ENCODE data around the gene AEBP1. TPM values are rescaled to one million over a fixed set of nuclear protein-coding genes. Genes with fewer than 3 reads are reported as not detected.

AEBP1 gene
- total RNA-seq, 1 experiment from 2014 or later: 0.54 TPM

GRCh38 chr7:44159824-44160630, 55.9 kb downstream of the AEBP1 start:
- no peak overlapping the region for H3K4me3 Mint-ChIP-seq (ENCODE audit: unreplicated experiment)

DNA sequence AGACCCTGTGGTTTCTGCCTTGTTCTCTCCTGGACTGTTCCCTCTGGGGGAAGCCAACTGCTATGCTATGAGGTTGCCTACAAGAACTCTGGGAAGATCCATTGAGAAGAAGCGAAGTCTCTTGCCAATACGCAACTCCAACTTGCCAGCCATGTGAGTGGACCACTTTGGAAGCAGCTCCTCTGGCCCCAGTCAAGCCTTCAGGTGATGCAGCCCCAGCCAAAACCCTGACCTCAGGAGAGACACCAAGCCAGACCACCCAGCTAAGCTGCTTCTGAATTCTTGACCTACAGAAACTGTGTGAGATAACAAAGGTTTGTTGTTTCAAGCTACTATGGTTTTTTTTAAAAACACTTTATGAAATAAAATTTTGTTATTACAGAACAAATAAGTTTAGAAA, 57.2 kb downstream of the AEBP1 start:
- Histone ChIP-seq H3K27me3 (replicated peaks; ENCODE audit: control insufficient read depth, insufficient read depth, low read length) (no peaks in the 10 kb centered on the region), H3K36me3 (ENCODE audit: control insufficient read depth, insufficient read depth, low read length) (no peaks in the 10 kb centered on the region), H3K4me3 (ENCODE audit: low read depth, low read length) (no peak overlapping the region), H3K4me1 (no peaks in the 10 kb centered on the region), H3K9me3 (no peaks in the 10 kb centered on the region)
- BruUV-seq (replicated peaks): no TSS peak
- H3K27me3 Mint-ChIP-seq (ENCODE audit: insufficient read depth, unreplicated experiment): peaks cover 11% of the 10 kb centered on the region
- CTCF ChIA-PET: no interaction called here
- intact Hi-C loops (cut with micrococcal nuclease; ENCODE audit: unreplicated experiment): no loop called here
- DNase-seq: no peak
- no peaks in the 10 kb centered on the region for H3K9me3 Mint-ChIP-seq (ENCODE audit: unreplicated experiment)
- TF ChIP-seq, protein P1, sequence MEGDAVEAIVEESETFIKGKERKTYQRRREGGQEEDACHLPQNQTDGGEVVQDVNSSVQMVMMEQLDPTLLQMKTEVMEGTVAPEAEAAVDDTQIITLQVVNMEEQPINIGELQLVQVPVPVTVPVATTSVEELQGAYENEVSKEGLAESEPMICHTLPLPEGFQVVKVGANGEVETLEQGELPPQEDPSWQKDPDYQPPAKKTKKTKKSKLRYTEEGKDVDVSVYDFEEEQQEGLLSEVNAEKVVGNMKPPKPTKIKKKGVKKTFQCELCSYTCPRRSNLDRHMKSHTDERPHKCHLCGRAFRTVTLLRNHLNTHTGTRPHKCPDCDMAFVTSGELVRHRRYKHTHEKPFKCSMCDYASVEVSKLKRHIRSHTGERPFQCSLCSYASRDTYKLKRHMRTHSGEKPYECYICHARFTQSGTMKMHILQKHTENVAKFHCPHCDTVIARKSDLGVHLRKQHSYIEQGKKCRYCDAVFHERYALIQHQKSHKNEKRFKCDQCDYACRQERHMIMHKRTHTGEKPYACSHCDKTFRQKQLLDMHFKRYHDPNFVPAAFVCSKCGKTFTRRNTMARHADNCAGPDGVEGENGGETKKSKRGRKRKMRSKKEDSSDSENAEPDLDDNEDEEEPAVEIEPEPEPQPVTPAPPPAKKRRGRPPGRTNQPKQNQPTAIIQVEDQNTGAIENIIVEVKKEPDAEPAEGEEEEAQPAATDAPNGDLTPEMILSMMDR (IDR thresholded peaks at IDR 0.05; ENCODE audit: insufficient read depth in 1 of 2, low read depth in 1 of 2, low read length in 1 of 2, severe bottlenecking in 1 of 2, unreplicated experiment in 1 of 2): no peak
- POLR2A ChIA-PET: no interaction called here
- H3K36me3 Mint-ChIP-seq (ENCODE audit: insufficient read depth, unreplicated experiment): no peaks in the 10 kb centered on the region
- no peak overlapping the region for H3K4me3 Mint-ChIP-seq (ENCODE audit: unreplicated experiment)
- H3K4me1 Mint-ChIP-seq (ENCODE audit: low read depth, unreplicated experiment): peaks cover 4% of the 10 kb centered on the region
- no peak overlapping the region for H3K27ac Mint-ChIP-seq (ENCODE audit: unreplicated experiment)

More at GRCh38 chr7:44159824-44160630, 55.9 kb downstream of the AEBP1 start:
- ChIA-PET POLR2A (no interaction called here), CTCF (no interaction called here)
- Mint-ChIP-seq H3K4me1 (ENCODE audit: low read depth, unreplicated experiment) (peaks cover 4% of the 10 kb centered on the region), H3K27me3 (ENCODE audit: insufficient read depth, unreplicated experiment) (peaks cover 8% of the 10 kb centered on the region), H3K36me3 (ENCODE audit: insufficient read depth, unreplicated experiment) (no peaks in the 10 kb centered on the region), H3K27ac (ENCODE audit: unreplicated experiment) (no peak overlapping the region), H3K9me3 (ENCODE audit: unreplicated experiment) (no peaks in the 10 kb centered on the region)
- no peaks in the 10 kb centered on the region for H3K4me1 ChIP-seq
- no peaks in the 10 kb centered on the region for H3K9me3 ChIP-seq
- H3K36me3 ChIP-seq (ENCODE audit: control insufficient read depth, insufficient read depth, low read length): no peaks in the 10 kb centered on the region
- no peak for DNase-seq
- no peaks in the 10 kb centered on the region for H3K27me3 ChIP-seq (replicated peaks; ENCODE audit: control insufficient read depth, insufficient read depth, low read length)
- no peak overlapping the region for H3K4me3 ChIP-seq (ENCODE audit: low read depth, low read length)
- BruUV-seq (replicated peaks): no TSS peak
- intact Hi-C loops (cut with micrococcal nuclease; ENCODE audit: unreplicated experiment): no loop called here
- TF ChIP-seq, protein P1 (IDR thresholded peaks at IDR 0.05; ENCODE audit: insufficient read depth in 1 of 2, low read depth in 1 of 2, low read length in 1 of 2, severe bottlenecking in 1 of 2, unreplicated experiment in 1 of 2): no peak

DNA sequence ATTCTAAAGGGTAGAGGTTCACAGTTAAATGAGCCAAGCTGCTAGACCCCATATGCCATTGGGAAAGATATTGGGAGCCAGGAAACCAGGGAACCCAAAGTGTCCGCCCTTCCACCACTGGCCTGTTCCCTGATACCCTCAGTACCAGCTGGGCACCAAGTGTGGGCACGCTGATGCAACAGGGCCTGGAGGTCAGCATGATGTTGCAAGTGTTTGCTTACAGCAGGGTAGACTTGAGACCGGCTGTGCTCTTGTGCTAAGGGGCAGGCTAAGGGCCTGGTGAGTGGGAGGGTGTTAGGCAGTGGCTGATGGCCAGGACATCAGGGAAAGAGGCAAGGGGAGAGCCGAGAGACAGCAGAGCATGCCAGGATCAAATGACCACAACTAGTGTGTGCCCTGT, 58.0 kb downstream of the AEBP1 start:
- DNase-seq: peak in 1 of 2 experiments; percentile 26
- Histone ChIP-seq H3K9me3 (no peaks in the 10 kb centered on the region), H3K27me3 (replicated peaks; ENCODE audit: control insufficient read depth, insufficient read depth, low read length) (no peaks in the 10 kb centered on the region), H3K4me1 (no peaks in the 10 kb centered on the region), H3K36me3 (ENCODE audit: control insufficient read depth, insufficient read depth, low read length) (no peaks in the 10 kb centered on the region), H3K4me3 (ENCODE audit: low read depth, low read length) (no peak overlapping the region)
- intact Hi-C loops (cut with micrococcal nuclease; ENCODE audit: unreplicated experiment): no loop called here
- Mint-ChIP-seq H3K27me3 (ENCODE audit: insufficient read depth, unreplicated experiment) (peaks cover 11% of the 10 kb centered on the region), H3K9me3 (ENCODE audit: unreplicated experiment) (no peaks in the 10 kb centered on the region), H3K36me3 (ENCODE audit: insufficient read depth, unreplicated experiment) (no peaks in the 10 kb centered on the region), H3K4me1 (ENCODE audit: low read depth, unreplicated experiment) (peaks cover 4% of the 10 kb centered on the region), H3K27ac (ENCODE audit: unreplicated experiment) (no peak overlapping the region), H3K4me3 (ENCODE audit: unreplicated experiment) (no peak overlapping the region)
- ChIA-PET POLR2A (no interaction called here), CTCF (no interaction called here)
- no TSS peak for BruUV-seq (replicated peaks)
- TF ChIP-seq, protein P1 (IDR thresholded peaks at IDR 0.05; ENCODE audit: insufficient read depth in 1 of 2, low read depth in 1 of 2, low read length in 1 of 2, severe bottlenecking in 1 of 2, unreplicated experiment in 1 of 2): no peak

All from Caco-2 (cell line).